22Rv1 (cell line): ENCODE measurements around the gene CPNE2.
"Not testable (repeated sequence)": the region's sequence is repeated elsewhere in the genome, so short reads cannot be mapped to it uniquely, and the experiment has no call there.

Source experiments
- H3K27ac ChIP-seq: fragments of 450-650 bp; 2 replicates; pipeline ENCODE4 v1.5.1; 2017
- ZFX ChIP-seq: fragments of 450-650 bp; IDR thresholded peaks from 2 replicates; pipeline ENCODE4 v1.6.1; 2017; ENCODE audit warnings: antibody characterized with exemption, borderline replicate concordance
- TF ChIP-seq, protein P1 (sequence below): fragments of 450-650 bp; IDR thresholded peaks from 2 replicates; pipeline ENCODE4 v1.5.1; 2017; ENCODE audit warnings: mild to moderate bottlenecking

Gene CPNE2

DNA sequence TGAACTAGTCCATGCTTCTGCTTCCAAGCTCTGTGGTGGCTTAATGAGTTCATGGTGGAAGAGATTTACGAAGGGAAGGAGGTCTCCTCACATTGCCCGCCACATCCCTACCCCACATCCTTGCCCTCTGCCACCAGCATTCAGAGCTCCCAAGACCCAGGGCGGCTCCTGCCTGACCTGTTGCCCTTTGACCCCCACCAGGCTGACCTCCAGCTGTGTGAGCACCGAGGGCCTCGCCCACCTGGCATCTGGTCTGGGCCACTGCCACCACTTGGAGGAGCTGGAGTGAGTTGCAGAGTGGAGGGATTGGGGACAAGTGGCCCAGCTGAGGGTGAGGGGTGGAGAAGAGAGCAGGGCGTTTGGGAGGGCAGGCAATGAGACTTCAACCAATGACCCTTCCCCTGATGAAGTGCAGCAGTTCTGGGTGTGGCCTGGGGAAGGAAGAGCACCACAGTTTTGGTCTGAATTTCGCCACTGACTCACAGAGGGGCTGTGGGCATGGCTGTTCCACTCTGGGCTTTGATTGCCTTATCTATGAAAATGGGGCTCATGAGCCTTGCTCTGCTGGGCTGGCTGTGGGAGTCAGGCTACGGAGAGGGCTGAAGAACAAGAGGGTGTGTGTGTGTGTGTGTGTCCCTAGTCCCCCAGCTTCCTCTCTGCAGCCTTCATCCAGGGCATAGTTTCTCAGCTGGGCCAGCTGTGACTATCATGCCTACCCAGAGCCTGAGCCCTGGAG is 22.6 kb upstream of the CPNE2 start:
- H3K27ac ChIP-seq = no peak overlapping the region

DNA sequence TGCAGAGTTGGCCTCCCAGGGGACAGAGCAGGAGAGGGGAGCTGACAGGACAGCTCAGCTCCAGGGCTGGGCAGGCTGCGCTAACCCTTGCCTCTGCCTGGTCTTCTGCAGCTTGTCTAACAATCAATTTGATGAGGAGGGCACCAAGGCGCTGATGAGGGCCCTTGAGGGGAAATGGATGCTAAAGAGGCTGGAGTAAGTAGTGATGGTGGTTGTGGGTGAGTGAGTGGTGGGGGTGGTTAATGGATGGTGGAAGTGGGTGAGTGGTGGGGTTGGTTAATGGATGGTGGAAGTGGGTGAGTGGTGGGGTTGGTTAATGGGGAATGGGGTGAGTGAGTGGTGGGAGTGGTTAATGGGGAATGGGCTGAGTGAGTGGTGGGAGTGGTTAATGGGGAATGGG is 22.0 kb upstream of the CPNE2 start:
- H3K27ac ChIP-seq = no peak overlapping the region
- TF ChIP-seq, protein P1, sequence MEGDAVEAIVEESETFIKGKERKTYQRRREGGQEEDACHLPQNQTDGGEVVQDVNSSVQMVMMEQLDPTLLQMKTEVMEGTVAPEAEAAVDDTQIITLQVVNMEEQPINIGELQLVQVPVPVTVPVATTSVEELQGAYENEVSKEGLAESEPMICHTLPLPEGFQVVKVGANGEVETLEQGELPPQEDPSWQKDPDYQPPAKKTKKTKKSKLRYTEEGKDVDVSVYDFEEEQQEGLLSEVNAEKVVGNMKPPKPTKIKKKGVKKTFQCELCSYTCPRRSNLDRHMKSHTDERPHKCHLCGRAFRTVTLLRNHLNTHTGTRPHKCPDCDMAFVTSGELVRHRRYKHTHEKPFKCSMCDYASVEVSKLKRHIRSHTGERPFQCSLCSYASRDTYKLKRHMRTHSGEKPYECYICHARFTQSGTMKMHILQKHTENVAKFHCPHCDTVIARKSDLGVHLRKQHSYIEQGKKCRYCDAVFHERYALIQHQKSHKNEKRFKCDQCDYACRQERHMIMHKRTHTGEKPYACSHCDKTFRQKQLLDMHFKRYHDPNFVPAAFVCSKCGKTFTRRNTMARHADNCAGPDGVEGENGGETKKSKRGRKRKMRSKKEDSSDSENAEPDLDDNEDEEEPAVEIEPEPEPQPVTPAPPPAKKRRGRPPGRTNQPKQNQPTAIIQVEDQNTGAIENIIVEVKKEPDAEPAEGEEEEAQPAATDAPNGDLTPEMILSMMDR = no peak
- no peak for TF ChIP-seq ZFX

More for the DNA sequence above, 22.6 kb upstream of the CPNE2 start:
- TF ChIP-seq ZFX = no peak
- TF ChIP-seq, protein P1 = no peak

DNA sequence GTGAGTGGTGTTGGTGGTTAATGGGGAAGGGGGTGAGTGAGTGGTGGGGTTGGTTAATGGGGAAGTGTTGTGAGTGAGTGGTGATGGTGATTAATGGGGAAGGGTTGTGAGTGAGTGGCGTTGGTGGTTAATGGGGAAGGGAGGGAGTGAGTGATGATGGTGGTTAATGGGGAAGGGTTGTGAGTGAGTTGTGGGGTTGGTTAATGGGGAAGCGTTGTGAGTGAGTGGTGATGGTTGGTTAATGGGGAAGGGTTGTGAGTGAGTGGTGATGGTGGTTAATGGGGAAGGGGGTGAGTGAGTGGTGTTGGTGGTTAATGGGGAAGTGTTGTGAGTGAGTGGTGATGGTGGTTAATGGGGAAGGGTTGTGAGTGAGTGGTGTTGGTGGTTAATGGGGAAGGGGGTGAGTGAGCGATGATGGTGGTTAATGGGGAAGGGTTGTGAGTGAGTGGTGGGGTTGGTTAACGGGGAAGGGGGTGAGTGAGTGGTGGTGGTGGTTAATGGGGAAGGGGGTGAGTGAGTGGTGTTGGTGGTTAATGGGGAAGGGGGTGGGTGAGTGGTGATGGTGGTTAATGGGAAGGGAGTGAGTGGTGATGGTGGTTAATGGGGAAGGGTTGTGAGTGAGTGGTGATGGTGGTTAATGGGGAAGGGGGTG is 21.2 kb upstream of the CPNE2 start:
- not testable (repeated sequence) for H3K27ac ChIP-seq

DNA sequence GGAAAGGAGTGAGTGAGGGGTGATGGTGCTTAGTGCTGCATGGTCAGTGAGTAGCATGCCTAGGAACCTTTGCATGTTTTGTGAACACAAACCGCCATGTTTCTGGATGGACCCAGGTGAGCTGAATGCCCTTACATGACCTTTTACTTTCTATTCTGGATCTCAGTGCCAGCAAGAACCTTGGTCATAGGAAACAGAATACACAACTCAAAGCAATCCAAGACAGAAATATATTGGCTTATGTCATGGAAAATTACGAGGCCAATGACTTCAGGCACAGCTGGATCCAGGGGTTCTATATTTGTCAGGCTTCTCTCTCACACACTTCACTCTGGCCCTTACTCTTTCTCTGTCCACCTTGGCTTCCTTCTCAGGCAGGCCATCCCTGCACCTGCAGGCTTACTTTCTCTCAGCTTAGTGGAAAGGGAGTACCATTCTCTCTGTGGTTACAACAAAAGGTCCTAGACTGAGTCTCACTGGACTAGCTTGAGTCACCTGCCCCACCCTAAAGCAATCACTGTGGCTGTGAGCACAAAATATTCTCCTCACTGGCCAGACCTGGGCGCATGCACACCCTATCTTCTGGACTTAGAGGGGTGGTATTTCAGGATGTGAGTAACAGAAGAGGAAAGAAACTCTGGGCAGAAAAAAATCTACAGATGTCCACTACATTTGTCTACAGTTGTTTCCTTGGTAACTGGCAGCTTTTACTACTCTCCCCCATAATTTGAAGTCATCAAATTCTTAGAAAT is 20.4 kb upstream of the CPNE2 start:
- no peak overlapping the region for H3K27ac ChIP-seq
- TF ChIP-seq, protein P1 = no peak
- no peak for TF ChIP-seq ZFX

DNA sequence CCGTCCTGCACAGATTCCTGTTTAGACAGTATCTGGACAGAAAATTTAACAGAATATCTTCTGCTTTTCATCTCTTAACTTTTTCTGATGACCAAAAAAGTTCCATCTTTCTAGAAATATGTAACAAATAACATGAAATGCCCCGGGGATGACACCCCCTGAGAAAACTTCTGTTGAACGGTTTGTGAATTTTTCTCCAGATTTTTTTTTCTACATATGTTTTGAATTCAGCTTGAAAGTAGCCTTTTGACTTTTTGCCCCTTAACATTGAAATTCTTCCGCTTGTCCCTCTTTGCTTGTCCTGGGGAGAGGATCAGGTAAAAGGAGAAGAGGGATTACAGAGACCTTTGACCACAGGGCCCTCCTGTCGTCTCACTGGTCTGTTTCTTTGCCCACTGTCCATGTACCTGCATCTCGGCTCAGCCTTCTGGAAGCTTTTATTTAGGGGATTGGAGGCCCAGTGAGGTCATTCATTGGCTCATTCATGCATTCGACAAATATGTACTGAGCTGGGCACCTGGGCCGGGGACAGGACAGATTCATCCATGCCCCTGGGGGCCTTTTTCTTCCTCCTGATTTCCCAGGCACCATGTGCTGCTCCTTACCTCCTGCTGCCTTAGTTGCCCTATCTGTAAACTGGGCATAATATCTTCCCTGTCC is 19.6 kb upstream of the CPNE2 start:
- TF ChIP-seq ZFX = no peak
- TF ChIP-seq, protein P1 = no peak
- H3K27ac ChIP-seq = no peak overlapping the region

DNA sequence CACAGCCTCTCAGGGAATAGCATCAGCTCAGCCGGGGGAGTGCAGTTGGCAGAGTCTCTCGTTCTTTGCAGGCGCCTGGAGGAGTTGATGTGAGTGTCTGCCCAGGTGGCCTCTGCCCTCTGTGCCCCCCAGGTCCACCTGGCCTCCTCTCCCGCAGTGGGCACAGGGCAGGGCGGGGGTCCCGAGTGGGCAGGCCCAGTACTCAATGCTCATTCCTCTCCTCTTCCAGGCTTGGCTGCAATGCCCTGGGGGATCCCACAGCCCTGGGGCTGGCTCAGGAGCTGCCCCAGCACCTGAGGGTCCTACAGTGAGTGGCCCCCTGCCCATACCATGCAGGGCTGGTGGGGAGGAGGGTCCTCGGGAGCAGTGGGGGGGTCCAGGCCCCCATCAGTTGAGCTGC is 14.7 kb upstream of the CPNE2 start:
- H3K27ac ChIP-seq = no peak overlapping the region
- TF ChIP-seq, protein P1 = no peak

DNA sequence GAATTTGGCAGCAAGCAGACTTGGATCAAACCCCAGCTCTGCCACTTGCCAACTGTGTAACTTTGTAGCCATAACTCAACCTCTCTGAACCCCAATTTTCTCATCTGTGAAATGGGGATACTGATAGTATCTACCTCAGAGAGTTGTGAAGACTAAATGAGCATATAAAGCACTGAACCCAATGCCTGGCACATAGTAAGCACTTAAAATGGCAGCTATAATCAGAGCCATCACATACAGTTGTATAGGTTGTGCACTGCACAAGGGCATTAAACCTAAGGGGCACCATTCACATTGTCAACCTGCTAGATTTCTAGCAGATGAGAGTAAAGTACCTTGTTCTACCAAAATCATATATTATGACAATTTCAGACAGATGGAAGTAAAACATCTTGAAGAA is 10.6 kb upstream of the CPNE2 start:
- TF ChIP-seq, protein P1 = no peak
- no peak for TF ChIP-seq ZFX
- H3K27ac ChIP-seq = no peak overlapping the region
